GM12864 (cell line): ENCODE results near the gene BAZ2B.

Source experiments
- DNase-seq: peaks from one replicate; pipeline ENCODE4 v3.0.0-alpha.2; 2011; ENCODE audit warnings: low read depth
- H3K4me3 ChIP-seq: 2 replicates; pipeline ENCODE4 v1.5.1; 2011; ENCODE audit warnings: mild to moderate bottlenecking, low read depth, low read length, control low read depth
- CTCF ChIP-seq: IDR thresholded peaks from 2 replicates; pipeline ENCODE4 v1.5.1; 2011; ENCODE audit warnings: low read depth, mild to moderate bottlenecking, moderate library complexity, low read length, control low read depth, inconsistent platforms; ENCODE audit errors: missing control alignments

Gene BAZ2B

DNA sequence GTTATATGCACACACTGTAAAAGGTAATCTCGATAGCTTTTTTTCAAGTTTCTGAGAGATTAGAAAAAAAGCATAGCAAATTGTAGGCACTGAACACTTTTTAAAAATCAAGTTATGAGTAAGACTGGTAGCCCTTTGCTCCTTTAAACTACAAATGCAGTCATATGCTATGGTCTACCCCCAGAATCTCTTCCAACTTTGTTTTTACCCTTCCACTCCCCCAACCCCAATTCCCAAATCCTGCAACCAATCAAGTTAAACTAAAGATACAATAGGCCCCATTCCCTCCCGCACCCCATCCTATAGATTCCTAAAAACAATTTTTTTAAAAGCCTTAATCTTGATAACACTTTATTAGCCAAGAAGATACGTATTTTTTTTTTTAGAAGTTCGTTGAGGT lies 752 bp upstream of the BAZ2B start:
- H3K4me3 ChIP-seq = no peak overlapping the region
- no peak for TF ChIP-seq CTCF
- no peak for DNase-seq

GRCh38 chr2:159615367-159616285 lies 722 bp downstream of the BAZ2B start:
- TF ChIP-seq CTCF = no peak
- peak; percentile 45 for DNase-seq

DNA sequence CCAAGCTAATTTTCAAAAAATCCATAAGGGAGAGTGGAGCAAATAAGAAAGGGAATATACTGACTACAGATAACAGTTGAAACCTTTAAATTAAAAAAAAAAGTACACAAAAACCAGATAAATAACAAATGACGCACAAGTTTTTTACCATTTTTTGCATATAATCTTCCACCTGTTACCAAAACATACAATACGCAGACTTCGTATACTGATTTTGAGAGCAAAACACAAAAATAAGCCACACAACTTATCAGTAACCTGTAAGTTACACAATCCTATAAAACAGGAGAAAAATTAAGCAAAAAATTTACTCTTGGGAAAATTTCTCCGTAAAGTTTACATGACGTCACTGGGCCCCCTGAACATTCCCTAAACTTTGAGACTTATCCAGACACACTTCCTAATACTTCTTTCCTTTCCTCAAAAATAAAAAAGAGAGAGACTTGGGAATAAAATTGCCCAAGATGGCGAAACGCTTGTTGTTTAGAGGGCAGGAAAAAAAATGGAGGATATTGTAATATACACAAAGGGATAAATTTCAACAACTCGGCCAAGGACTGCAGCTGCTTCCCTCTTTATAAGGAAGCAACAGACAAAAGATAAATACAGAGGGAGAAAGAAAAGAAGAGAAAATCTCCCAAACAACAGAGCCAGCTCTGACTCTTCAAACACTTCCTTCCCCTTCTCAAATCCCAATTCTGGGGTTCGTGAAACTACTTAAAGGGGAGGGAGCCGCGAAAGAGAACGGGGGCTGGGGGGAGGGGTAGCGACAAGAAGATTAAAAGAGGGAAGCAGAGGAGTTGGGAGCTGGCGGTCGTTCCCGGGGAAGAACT lies 1.6 kb downstream of the BAZ2B start:
- DNase-seq = no peak
- no peak for TF ChIP-seq CTCF
- H3K4me3 ChIP-seq = peak overlapping the region; percentile 73

More at GRCh38 chr2:159615367-159616285, 722 bp downstream of the BAZ2B start:
- peak overlapping the region; percentile 73 for H3K4me3 ChIP-seq

- no peak for TF ChIP-seq CTCF
- peak overlapping the region; percentile 26 for H3K4me3 ChIP-seq
Measured at GRCh38 chr2:159613651-159614285, 2.6 kb downstream of the BAZ2B start.

GRCh38 chr2:159613091-159613490 lies 3.3 kb downstream of the BAZ2B start:
- no peak for TF ChIP-seq CTCF
- no peak for DNase-seq
- no peak overlapping the region for H3K4me3 ChIP-seq

More at GRCh38 chr2:159613651-159614285, 2.6 kb downstream of the BAZ2B start:
- no peak for DNase-seq

- no peak for DNase-seq
- H3K4me3 ChIP-seq = no peak overlapping the region
- no peak for TF ChIP-seq CTCF
Measured at GRCh38 chr2:159612255-159612901, 4.0 kb downstream of the BAZ2B start.
